NK-92 (cell line): ENCODE results near the gene SLC6A18.
"Not testable (repeated sequence)": the region's sequence is repeated elsewhere in the genome, so short reads cannot be mapped to it uniquely, and the experiment has no call there.

ENCODE experiments used
- DNase-seq: peaks from one replicate; lab custom pipeline; 2025; ENCODE audit not compliant: unreplicated experiment; lab: John Stamatoyannopoulos, UW

Gene SLC6A18

GRCh38 chr5:1252681-1253080 is 27.5 kb downstream of the SLC6A18 start:
- DNase-seq = no peak

GRCh38 chr5:1253456-1254105 is 28.4 kb downstream of the SLC6A18 start:
- DNase-seq = no peak

- no peak for DNase-seq
Measured at GRCh38 chr5:1254196-1254595, 29.0 kb downstream of the SLC6A18 start.

- DNase-seq = no peak
Measured at GRCh38 chr5:1255081-1255561, 29.9 kb downstream of the SLC6A18 start.

- no peak for DNase-seq
Measured at GRCh38 chr5:1256776-1257175, 31.6 kb downstream of the SLC6A18 start.

GRCh38 chr5:1257363-1257762 is 32.2 kb downstream of the SLC6A18 start:
- no peak for DNase-seq

- DNase-seq = no peak
Measured at GRCh38 chr5:1257841-1258240, 32.7 kb downstream of the SLC6A18 start.

GRCh38 chr5:1259806-1260480 is 34.8 kb downstream of the SLC6A18 start:
- DNase-seq = no peak

- DNase-seq = no peak
Measured at GRCh38 chr5:1261643-1262042, 36.5 kb downstream of the SLC6A18 start.

GRCh38 chr5:1262381-1262780 is 37.2 kb downstream of the SLC6A18 start:
- no peak for DNase-seq

GRCh38 chr5:1264211-1264610 is 39.0 kb downstream of the SLC6A18 start:
- no peak for DNase-seq

GRCh38 chr5:1265026-1265425 is 39.8 kb downstream of the SLC6A18 start:
- no peak for DNase-seq

GRCh38 chr5:1265461-1266455 is 40.6 kb downstream of the SLC6A18 start:
- no peak for DNase-seq

GRCh38 chr5:1266791-1267190 is 41.6 kb downstream of the SLC6A18 start:
- no peak for DNase-seq

GRCh38 chr5:1267464-1267863 is 42.3 kb downstream of the SLC6A18 start:
- not testable (repeated sequence) for DNase-seq

GRCh38 chr5:1268056-1268455 is 42.9 kb downstream of the SLC6A18 start:
- DNase-seq = no peak

- DNase-seq = no peak
Measured at GRCh38 chr5:1268666-1269065, 43.5 kb downstream of the SLC6A18 start.

GRCh38 chr5:1270426-1270825 is 45.2 kb downstream of the SLC6A18 start:
- DNase-seq = no peak

- DNase-seq = no peak
Measured at GRCh38 chr5:1270933-1271914, 46.0 kb downstream of the SLC6A18 start.

- no peak for DNase-seq
Measured at GRCh38 chr5:1272201-1272600, 47.0 kb downstream of the SLC6A18 start.
